Activated naive CD4-positive, alpha-beta T cell (primary cell): ENCODE results near the gene C16orf54.
"Not testable (repeated sequence)": the region's sequence is repeated elsewhere in the genome, so short reads cannot be mapped to it uniquely, and the experiment has no call there.

Experiments
- DNase-seq, 4 experiments: peaks; one replicate each; lab custom pipeline; 2025; lab: John Stamatoyannopoulos, UW

C16orf54 gene

DNA sequence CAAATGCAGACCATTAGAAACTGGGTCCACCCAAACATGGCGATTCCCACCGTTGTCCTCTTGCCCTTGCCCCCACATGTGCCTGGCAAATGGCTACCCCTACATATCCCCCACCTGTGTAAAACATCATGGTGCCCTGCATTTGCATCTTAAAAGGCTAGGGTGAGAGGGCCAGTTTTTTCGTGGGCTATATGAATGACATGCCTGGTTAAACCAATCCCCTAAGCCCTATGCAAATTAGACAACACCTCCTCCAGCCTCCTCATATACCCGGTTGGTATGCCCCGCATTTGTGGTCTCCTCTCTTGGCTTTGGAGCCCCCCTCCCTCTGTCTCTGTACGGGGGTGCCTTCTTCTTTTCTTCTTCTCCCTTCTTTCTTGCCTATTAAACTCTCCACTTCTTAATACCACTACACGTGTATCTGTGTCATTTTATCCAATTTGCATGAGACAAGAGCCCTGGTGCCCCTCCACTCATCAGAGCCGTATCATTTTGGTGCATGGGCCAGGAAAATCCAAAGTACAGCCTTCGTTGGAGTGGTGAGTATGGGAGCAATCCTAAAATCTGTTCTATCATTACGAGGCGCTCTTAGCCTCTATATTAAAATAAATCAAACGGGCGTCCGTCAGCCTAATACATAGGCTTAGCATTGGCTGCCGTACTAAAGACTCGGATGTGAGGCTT lies 36.7 kb downstream of the C16orf54 start:
- no peak for DNase-seq

- DNase-seq = not testable (repeated sequence)
Observed at GRCh38 chr16:29707160-29707559, 38.6 kb downstream of the C16orf54 start.

GRCh38 chr16:29705030-29705429 lies 40.8 kb downstream of the C16orf54 start:
- no peak for DNase-seq

- DNase-seq = no peak
Observed at GRCh38 chr16:29702269-29702668, 43.5 kb downstream of the C16orf54 start.

- no peak for DNase-seq
Observed at GRCh38 chr16:29701214-29701555, 44.6 kb downstream of the C16orf54 start.

DNA sequence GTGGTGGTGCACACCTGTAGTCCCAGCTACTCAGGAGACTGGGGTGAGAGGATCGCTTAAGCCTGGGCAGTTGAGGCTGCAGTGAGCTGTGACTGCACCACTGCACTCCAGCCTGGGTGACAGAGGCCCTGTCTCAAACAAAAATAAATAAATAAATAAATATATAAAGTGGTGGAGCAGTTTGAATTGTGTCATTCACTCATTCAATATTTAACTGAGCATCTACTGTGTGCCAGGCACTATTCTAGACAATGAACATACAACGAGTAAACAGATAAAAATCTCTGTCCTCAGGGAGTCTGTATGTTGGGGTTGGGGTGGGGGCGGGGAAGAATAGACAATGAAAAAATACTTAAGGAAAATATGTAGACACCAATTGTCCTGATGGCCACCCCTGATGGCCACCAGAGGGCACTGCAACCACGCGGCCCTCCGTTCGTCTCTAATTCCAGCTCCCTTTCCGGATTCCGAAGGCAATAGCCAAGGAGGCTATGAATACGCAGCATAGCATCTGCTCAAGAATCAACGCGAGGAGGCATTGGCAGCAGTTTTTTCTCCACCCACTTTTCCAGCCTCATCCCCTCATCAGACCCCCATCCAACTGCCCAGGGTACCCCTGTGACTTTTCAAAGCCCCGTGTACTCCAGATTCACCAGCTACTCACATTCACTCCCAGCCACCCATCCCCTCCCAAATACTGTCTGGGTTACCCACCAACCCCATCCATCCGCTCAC lies 45.4 kb downstream of the C16orf54 start:
- DNase-seq = peak; percentile 37 to 68 (median 49)

- no peak for DNase-seq
Observed at GRCh38 chr16:29699324-29700219, 46.2 kb downstream of the C16orf54 start.

- DNase-seq = no peak
Observed at GRCh38 chr16:29698484-29699323, 47.1 kb downstream of the C16orf54 start.

DNA sequence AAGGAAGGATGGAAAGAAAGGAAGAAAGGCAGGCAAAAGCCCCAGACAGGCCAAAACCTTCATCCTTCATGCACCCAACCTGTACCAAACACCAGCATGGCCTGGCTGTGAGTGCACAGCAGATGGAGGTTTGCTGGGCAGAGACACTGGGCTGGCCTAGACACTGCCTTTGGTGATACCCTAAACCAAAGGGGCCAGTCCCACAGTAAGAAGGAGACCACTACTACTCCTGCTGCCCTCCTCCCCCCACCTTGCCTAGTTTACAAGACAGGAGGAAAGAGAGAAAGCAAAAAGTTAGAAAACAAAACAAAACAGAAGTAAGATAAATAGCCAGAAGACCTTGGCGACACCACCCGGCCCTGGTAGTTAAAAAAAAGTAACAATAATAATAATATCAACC lies 47.7 kb downstream of the C16orf54 start:
- DNase-seq = no peak

- DNase-seq = no peak
Observed at GRCh38 chr16:29697391-29697790, 48.4 kb downstream of the C16orf54 start.

DNA sequence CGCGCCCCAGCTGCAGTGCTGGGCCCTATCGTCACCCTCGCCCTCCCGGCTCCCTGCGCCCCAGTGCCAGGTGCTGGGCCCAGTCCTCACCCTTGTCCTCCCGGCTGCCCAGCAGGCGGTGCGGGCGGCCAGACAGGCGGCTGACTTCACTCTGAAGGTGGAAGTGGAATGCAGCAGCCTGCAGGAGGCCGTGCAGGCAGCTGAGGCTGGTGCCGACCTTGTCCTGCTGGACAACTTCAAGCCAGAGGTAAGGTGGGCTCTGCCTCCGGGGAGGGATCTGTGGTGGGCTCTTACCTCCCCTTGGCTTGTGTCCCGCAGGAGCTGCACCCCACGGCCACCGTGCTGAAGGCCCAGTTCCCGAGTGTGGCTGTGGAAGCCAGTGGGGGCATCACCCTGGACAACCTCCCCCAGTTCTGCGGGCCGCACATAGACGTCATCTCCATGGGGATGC lies 48.9 kb downstream of the C16orf54 start:
- no peak for DNase-seq

DNA sequence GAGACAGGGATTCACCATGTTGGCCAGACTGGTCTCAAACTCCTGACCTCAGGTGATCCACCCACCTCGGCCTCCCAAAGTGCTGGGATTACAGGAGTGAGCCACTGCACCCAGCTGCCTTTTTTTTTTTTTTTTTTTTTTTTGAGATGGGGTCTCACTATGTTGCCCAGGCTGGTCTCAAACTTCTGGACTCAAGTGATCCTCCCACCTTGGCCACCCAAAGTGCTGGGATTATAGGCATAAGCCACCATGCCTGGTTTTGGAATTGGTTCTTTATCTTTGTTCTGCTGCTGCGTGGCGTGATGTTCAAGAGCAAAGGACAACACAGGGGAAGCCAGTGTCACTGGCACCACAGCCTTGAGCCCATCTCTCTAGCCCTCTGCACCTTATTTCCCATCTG lies 50.1 kb downstream of the C16orf54 start:
- DNase-seq = not testable (repeated sequence)

DNA sequence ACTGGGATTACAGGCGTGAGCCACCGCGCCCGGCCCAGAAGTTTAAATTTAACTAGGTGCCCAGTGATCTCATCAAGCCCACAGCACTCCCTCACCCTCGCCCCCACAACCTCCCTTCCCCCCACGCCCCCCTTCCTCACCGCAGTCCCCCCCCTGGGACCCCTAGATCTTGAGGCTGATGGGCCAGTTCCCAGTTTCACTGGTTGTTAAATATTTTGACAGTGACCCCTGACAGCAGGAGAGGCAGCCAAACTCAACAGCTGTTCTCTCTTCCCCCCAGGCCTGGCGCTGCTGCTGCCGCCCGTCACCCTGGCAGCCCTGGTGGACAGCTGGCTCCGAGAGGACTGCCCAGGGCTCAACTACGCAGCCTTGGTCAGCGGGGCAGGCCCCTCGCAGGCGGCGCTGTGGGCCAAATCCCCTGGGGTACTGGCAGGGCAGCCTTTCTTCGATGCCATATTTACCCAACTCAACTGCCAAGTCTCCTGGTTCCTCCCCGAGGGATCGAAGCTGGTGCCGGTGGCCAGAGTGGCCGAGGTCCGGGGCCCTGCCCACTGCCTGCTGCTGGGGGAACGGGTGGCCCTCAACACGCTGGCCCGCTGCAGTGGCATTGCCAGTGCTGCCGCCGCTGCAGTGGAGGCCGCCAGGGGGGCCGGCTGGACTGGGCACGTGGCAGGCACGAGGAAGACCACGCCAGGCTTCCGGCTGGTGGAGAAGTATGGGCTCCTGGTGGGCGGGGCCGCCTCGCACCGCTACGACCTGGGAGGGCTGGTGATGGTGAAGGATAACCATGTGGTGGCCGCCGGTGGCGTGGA lies 51.2 kb downstream of the C16orf54 start:
- DNase-seq = no peak

- DNase-seq = not testable (repeated sequence)
Observed at GRCh38 chr16:29692606-29693005, 53.2 kb downstream of the C16orf54 start.
